NCI-H446 (cell line): ENCODE data around the gene ZSWIM9.

Experiments used
- DNase-seq, 2 experiments: peaks; one replicate each; lab custom pipeline; 2025; lab: John Stamatoyannopoulos, UW

The ZSWIM9 gene

DNA sequence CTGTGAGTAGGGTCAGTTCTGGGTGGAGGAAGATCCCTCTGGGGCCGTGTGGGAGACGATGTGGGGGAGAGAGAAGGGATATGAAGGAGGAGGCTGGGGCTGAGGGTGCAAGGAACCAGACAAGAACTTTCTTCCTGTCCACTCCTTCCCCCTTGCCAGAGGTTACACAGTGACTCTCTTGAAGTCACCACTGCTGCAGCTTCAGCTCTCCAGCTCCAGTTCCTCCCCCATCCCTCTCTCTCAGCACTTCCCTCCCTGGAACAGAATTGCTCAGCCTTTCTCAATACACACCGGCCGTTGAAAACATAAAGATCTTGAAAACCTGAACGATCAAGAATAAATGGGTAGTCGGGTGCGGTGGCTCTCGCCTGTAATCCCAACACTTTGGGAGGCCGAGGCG lies 5.1 kb downstream of the ZSWIM9 start:
- DNase-seq = no peak

GRCh38 chr19:48176226-48176625 lies 5.7 kb downstream of the ZSWIM9 start:
- no peak for DNase-seq

GRCh38 chr19:48181505-48181904 lies 11.0 kb downstream of the ZSWIM9 start:
- DNase-seq = no peak

- DNase-seq = no peak
These were observed 12.0 kb downstream of the ZSWIM9 start for GRCh38 chr19:48182434-48182833.

GRCh38 chr19:48183356-48183755 lies 12.9 kb downstream of the ZSWIM9 start:
- no peak for DNase-seq

DNA sequence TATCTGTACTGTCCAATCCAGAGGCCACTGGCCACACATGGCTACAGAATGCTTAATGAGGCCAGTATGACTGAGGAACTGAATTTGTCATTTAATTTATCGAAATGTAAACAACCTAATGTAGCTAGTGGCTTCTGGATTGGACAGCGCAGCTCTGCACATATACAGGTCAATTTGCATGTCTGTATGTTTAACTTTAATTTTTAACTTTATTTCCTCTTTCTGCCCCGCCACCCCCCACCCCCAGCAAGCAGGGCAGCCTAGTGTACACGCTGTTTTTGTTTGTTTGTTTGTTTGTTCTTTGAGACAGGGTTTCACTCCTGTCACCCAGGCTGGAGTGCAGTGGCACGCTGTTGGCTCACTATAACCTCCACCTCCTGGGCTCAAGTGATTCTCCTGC lies 15.5 kb downstream of the ZSWIM9 start:
- no peak for DNase-seq

DNA sequence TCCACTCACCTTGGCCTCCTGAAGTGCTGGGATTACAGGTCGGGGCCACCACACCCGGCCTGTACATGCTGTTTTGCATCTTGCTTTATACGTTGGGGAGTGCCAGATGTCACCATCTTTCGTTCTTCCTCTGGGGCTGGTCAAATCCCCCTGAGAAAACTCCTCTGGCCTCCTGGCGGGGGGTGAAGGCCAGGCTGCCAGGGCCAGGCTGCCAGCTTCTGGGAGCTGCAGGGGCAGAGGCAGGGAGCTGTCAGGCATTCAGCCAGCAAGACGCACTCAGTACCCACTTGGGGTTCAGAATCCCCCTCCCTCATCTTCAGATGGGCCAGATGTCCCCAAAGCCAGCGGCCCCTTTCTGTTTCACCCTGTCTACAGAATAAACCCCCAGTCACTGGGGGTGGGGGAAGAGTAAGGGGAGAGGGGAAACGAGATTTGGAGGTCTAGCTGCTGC lies 16.1 kb downstream of the ZSWIM9 start:
- DNase-seq = peak in 1 of 2 experiments; percentile 39

- DNase-seq = peak; percentile 42 to 90
These were observed 19.9 kb downstream of the ZSWIM9 start for GRCh38 chr19:48190288-48190884.

DNA sequence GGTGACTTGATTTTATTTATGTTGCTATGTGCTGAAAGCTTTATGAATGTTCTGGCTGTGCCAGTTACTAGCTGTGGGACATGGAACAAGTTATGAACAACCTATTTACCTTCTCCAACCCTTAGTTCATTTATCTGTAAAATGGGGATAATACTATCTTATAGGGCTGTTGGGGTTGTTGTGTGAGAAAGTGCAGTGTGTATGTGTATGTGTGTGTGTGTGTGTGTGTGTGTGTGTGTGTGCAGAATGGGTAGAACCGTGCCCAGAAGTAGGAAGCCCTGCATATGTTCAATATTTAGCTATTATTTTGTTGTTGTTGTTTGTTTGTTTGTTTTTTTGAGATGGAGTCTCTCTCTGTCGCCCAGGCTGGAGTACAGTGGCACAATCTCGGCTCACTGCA lies 20.4 kb downstream of the ZSWIM9 start:
- no peak for DNase-seq

DNA sequence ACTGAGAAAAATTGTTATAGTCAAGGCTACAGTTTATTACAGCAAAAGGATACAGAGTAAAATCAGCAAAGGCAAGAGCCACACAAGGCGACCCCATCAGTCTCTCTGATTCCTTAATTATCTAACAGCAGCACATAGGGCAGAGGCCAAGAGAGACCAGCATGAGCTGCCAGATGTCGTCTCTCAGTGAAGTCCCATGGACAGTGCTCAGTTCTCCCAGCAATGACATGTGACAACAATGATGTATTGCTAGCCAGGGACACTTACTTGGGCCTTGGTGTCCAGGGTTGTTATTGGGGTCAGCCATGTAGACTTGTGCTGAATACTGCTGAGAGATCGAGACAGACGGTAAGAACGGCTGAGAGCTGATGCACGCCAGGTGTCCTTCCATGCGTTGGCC lies 22.3 kb downstream of the ZSWIM9 start:
- DNase-seq = no peak

DNA sequence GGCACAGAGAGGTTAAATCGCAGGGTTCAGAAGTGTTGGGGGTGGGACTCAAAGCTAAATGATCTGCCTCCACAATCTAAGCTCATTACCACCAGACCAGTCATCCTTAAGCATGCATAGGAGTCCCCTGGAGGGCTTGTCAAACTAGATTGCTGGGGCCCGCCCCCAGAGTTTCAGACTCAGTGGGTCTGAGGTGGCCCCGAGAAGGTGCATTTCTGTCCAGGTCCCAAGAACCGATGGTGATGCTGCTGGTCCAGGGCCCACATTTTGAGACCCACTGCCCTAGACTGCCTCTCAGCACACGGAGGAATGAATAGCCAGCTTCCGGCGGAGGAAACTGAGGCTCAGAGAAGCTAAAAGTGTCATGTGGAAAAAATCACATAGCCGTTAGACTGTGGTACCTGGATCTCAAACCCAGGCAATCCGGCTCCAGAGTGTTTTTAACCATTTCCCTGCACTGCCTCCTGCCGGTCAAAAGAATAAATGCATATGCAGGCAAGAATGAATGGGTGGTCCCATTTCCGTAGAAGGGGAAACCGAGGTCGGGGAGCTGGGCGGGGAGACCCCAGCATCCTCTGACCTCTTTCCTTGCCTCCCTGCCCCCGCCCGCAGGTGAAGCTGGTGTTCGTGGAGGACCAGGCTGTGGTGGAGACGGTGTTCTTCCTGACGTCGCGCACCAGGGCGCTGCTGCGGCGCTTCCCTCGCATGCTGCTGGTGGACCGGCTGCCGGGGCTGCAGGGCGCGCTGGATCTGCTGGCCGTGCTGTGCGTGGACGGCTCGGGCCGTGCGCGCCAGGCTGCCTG lies 23.8 kb downstream of the ZSWIM9 start:
- peak in 1 of 2 experiments; percentile 17 for DNase-seq

GRCh38 chr19:48194844-48195830 lies 24.7 kb downstream of the ZSWIM9 start:
- DNase-seq = no peak

DNA sequence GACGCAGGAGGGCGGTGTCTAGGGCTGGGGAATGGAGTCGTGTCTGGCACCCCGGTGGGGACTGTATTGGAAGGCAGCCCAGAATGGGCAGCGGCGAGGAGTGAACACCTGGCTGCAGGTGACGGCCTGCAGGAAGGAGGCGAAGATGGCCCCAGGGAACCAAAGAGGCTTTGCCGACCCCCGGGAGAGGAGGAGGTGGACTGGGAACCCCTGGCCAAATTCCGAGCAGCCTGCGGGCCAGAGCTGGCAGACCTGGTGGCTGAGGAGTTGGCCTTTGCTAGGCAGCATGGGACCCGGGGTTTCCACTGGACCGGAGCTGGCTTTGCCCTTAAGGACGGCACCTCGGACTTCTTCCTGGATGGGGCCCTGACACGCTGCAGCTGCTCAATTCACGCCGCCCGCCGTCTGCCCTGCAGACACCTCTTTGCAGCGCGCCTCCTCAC lies 25.9 kb downstream of the ZSWIM9 start:
- no peak for DNase-seq

DNA sequence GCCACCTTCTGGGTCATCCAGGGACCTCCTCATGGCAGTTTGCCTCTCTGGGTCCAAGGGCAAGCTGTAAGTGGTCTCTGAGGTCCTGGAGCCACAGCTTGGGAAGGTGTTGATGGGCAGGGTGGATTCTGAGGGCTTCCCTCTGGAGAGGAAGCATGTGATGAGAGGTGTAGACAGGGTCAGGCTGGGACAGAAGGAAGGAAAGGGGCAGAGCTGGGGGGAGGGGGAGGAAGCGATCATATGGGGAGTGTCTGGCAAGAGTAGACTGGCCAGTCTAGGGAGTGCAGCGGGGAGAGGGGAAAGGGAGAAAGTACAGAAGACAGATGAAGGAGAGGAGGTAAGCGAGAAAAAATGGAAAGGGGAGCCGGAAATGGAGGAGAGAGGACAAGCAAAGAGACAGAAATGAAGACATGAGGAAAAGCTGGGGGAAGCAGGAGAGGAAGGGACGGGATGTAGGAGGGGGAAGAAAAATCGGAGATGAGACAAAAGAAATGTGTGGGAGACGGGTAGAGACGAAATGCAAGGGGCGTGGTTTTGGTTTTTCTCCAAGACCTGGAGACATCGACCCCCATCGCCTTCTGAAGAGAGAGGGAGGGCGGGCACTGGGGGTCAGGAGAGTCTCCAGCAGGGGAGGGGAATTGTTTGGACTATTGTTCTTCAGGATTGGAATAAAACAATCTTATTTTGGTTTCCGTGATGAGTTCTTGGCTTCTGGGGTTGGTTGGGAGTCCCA lies 26.6 kb downstream of the ZSWIM9 start:
- no peak for DNase-seq

DNA sequence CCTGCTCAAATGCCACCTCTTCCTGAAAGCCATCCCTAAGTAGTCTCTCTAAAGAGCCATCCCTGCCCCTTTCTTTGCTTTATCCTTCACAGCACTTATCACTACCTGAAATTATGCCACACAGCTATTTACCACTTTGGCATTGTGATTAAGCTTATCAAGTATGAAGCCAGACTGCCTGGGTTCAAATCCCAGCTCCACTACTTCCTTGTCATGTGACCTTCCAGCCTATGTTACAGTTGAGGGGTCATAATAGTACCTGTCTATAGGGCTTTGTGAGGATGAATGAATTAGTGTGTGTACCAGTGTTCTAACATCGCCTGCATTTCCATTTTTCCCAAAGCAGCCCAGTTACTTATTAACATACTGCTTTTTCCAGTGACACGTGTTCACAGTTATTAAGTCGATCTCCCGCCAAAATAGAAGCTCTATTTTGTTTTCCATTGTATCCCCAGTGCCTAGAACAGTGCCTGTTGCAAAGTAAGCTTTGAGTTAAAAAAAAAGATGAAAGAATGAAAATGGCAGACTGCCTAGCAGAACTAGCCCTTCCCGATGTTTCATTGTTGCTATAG lies 32.8 kb downstream of the ZSWIM9 start:
- no peak for DNase-seq

GRCh38 chr19:48203794-48204628 lies 33.5 kb downstream of the ZSWIM9 start:
- peak; percentile 98 to 99 for DNase-seq

- no peak for DNase-seq
These were observed 36.1 kb downstream of the ZSWIM9 start for GRCh38 chr19:48206397-48207093.

DNA sequence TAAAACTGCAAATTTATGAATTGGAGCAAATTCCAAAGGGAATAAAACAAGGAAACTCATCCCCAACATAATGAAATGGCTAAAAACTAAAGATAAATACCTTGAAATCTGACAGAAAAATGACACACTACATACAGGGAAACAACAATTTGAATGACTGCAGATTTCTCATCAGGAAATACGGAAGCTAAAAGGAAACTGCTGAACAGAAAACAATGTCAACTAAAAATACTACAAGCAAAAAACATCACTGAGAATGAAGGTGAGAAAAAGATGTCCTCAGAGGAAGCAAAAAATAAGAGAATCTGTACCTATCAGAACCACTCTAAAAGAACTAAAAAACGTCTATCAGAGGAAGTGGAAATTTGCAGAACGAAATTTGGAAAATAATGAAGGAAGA lies 39.5 kb downstream of the ZSWIM9 start:
- no peak for DNase-seq

DNA sequence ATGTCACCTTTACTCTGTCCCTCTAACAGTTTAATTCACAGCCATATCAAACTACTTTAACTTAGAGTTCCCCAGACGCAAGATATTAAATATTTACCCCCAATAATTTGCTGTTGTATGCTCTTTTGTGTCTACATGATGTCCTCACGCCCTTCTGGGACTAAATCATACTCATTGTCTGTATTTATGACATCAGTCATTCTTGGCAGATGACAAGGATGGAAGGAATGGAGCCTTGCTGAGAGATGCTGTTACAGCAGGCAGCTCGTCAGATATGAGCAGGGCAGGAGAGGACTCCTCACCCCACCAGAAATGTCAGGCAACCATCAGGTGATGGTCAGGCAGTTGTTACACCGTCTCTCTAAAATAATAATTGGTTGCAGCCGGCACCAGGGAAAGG lies 43.5 kb downstream of the ZSWIM9 start:
- DNase-seq = no peak

DNA sequence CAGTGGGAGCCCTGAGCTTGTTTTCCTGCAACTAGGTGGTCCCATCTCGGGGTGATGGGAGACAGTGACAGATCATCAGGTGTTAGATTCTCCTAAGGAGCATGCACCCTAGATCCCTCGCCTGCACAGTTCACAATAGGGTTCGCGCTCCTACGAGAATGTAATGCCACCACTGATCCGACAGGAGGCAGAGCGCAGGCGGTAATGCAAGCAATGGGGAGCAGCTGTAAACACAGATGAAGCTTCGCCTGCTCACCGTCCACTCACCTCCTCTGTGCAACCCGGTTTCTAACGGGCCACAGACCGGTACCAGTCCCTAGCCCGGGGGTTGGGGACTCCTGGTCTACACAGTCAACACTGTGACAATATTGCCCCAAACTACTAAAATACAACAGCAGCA lies 46.5 kb downstream of the ZSWIM9 start:
- DNase-seq = no peak
